ENCODE measurements around the gene TPX2.

Gene TPX2

GRCh38 chr20:31705598-31706597 is 33.2 kb upstream of the TPX2 start:
- DNase-seq (ENCODE audit: low read depth in 2 of 2): no peak

GRCh38 chr20:31706607-31707257 is 32.4 kb upstream of the TPX2 start:
- no peak for DNase-seq (ENCODE audit: low read depth in 2 of 2)

- no peak for DNase-seq (ENCODE audit: low read depth in 2 of 2)
These were observed 31.9 kb upstream of the TPX2 start for GRCh38 chr20:31707258-31707615.

- no peak for DNase-seq (ENCODE audit: low read depth in 2 of 2)
These were observed 30.9 kb upstream of the TPX2 start for GRCh38 chr20:31707994-31708735.

GRCh38 chr20:31708736-31709534 is 30.2 kb upstream of the TPX2 start:
- DNase-seq (ENCODE audit: low read depth in 2 of 2): no peak

- DNase-seq (ENCODE audit: low read depth in 2 of 2): no peak
These were observed 29.2 kb upstream of the TPX2 start for GRCh38 chr20:31709939-31710338.

- no peak for DNase-seq (ENCODE audit: low read depth in 2 of 2)
These were observed 28.5 kb upstream of the TPX2 start for GRCh38 chr20:31710423-31711108.

GRCh38 chr20:31711179-31712111 is 27.6 kb upstream of the TPX2 start:
- no peak for DNase-seq (ENCODE audit: low read depth in 2 of 2)

GRCh38 chr20:31712112-31712553 is 27.0 kb upstream of the TPX2 start:
- DNase-seq (ENCODE audit: low read depth in 2 of 2): no peak

GRCh38 chr20:31712564-31713311 is 26.4 kb upstream of the TPX2 start:
- DNase-seq (ENCODE audit: low read depth in 2 of 2): no peak

- no peak for DNase-seq (ENCODE audit: low read depth in 2 of 2)
These were observed 25.5 kb upstream of the TPX2 start for GRCh38 chr20:31713312-31714273.

GRCh38 chr20:31715766-31716165 is 23.3 kb upstream of the TPX2 start:
- DNase-seq (ENCODE audit: low read depth in 2 of 2): no peak

- no peak for DNase-seq (ENCODE audit: low read depth in 2 of 2)
These were observed 22.7 kb upstream of the TPX2 start for GRCh38 chr20:31716351-31716750.

GRCh38 chr20:31716818-31717477 is 22.1 kb upstream of the TPX2 start:
- no peak for DNase-seq (ENCODE audit: low read depth in 2 of 2)

GRCh38 chr20:31717478-31718201 is 21.4 kb upstream of the TPX2 start:
- peak in 1 of 2 donors; percentile 37 for DNase-seq (ENCODE audit: low read depth in 2 of 2)

GRCh38 chr20:31718952-31719643 is 20.0 kb upstream of the TPX2 start:
- no peak for DNase-seq (ENCODE audit: low read depth in 2 of 2)

Measured in stimulated activated CD4-positive, alpha-beta T cell treated with anti-CD3 and anti-CD28 coated beads, Interleukin-1b, Interleukin-23, amount 100 ng/mL, for 4 hours (primary cell).